ENCODE measurements around the gene CACNA1C.

GRCh38 chr12:2526371-2526770 is 473.6 kb downstream of the CACNA1C start:
- no peak for TF ChIP-seq POLR2A (IDR thresholded peaks at IDR 0.05)
- TF ChIP-seq POLR2AphosphoS5 (IDR thresholded peaks at IDR 0.05): no peak

Measured in upper lobe of left lung (tissue), 4 donors.